Measurements from ENCODE around the gene SEL1L2. TPM values are rescaled to one million over a fixed set of nuclear protein-coding genes. Genes with fewer than 3 reads are reported as not detected.

The SEL1L2 gene
- total RNA-seq, 2 donors from 2014 or later = not detected

GRCh38 chr20:13913572-13913971, 76.8 kb downstream of the SEL1L2 start:
- H3K4me1 Mint-ChIP-seq = peaks cover 13% of the 10 kb centered on the region
- Histone ChIP-seq H3K4me1 (ENCODE audit: control insufficient read depth, insufficient read depth, low read length) (no peaks in the 10 kb centered on the region), H3K9ac (ENCODE audit: extremely low read depth, low read length, poor library complexity, severe bottlenecking) (no peak overlapping the region), H3K9me3 (ENCODE audit: control insufficient read depth, low read length) (no peaks in the 10 kb centered on the region), H3K36me3 (ENCODE audit: control insufficient read depth, insufficient read depth, low read length) (no peaks in the 10 kb centered on the region), H3K27me3 (ENCODE audit: control insufficient read depth, insufficient read depth, low read length, poor library complexity, severe bottlenecking) (no peaks in the 10 kb centered on the region), H3K27ac (ENCODE audit: low read depth, low read length) (no peak overlapping the region), H3K4me3 (ENCODE audit: low read length) (no peak overlapping the region)
- TF ChIP-seq CTCF (conservative IDR thresholded peaks at IDR 0.05) = no peak
- H3K27me3 Mint-ChIP-seq (ENCODE audit: insufficient read depth) = peaks cover 4% of the 10 kb centered on the region
- H3K27ac Mint-ChIP-seq = no peak overlapping the region
- no peak overlapping the region for H3K4me3 Mint-ChIP-seq
- no peaks in the 10 kb centered on the region for H3K9me3 Mint-ChIP-seq
- DNase-seq = no peak
- H3K36me3 Mint-ChIP-seq (ENCODE audit: low read depth) = no peaks in the 10 kb centered on the region
- 87 to 100% methylated on average over 4 of the region's 4 CpGs for WGBS, 2 experiments (ENCODE audit: insufficient coverage in 1 of 2, insufficient read length in 1 of 2)

GRCh38 chr20:13913131-13913530, 77.3 kb downstream of the SEL1L2 start:
- Histone ChIP-seq H3K27me3 (ENCODE audit: control insufficient read depth, insufficient read depth, low read length, poor library complexity, severe bottlenecking) (no peaks in the 10 kb centered on the region), H3K36me3 (ENCODE audit: control insufficient read depth, insufficient read depth, low read length) (no peaks in the 10 kb centered on the region), H3K4me1 (ENCODE audit: control insufficient read depth, insufficient read depth, low read length) (no peaks in the 10 kb centered on the region), H3K27ac (ENCODE audit: low read depth, low read length) (no peak overlapping the region), H3K9me3 (ENCODE audit: control insufficient read depth, low read length) (no peaks in the 10 kb centered on the region), H3K4me3 (ENCODE audit: low read length) (no peak overlapping the region), H3K9ac (ENCODE audit: extremely low read depth, low read length, poor library complexity, severe bottlenecking) (no peak overlapping the region)
- TF ChIP-seq CTCF (conservative IDR thresholded peaks at IDR 0.05) = no peak
- DNase-seq = no peak
- peaks cover 9% of the 10 kb centered on the region for H3K4me1 Mint-ChIP-seq
- WGBS, 2 experiments (ENCODE audit: insufficient coverage in 1 of 2, insufficient read length in 1 of 2) = no CpG with 5 or more reads among the region's 1 CpG
- no peak overlapping the region for H3K27ac Mint-ChIP-seq
- peaks cover 4% of the 10 kb centered on the region for H3K27me3 Mint-ChIP-seq (ENCODE audit: insufficient read depth)
- no peaks in the 10 kb centered on the region for H3K9me3 Mint-ChIP-seq
- no peaks in the 10 kb centered on the region for H3K36me3 Mint-ChIP-seq (ENCODE audit: low read depth)
- no peak overlapping the region for H3K4me3 Mint-ChIP-seq

- 100% methylated on average over 1 of the region's 1 CpG; no CpG with 5 or more reads in 1 of the 2 experiments for WGBS, 2 experiments (ENCODE audit: insufficient coverage in 1 of 2, insufficient read length in 1 of 2)
These were observed 79.9 kb downstream of the SEL1L2 start for GRCh38 chr20:13910492-13910891.

More at GRCh38 chr20:13910492-13910891, 79.9 kb downstream of the SEL1L2 start:
- Histone ChIP-seq H3K4me3 (ENCODE audit: low read length) (no peak overlapping the region), H3K27me3 (ENCODE audit: control insufficient read depth, insufficient read depth, low read length, poor library complexity, severe bottlenecking) (no peaks in the 10 kb centered on the region), H3K27ac (ENCODE audit: low read depth, low read length) (no peak overlapping the region), H3K9ac (ENCODE audit: extremely low read depth, low read length, poor library complexity, severe bottlenecking) (no peak overlapping the region), H3K36me3 (ENCODE audit: control insufficient read depth, insufficient read depth, low read length) (no peaks in the 10 kb centered on the region), H3K9me3 (ENCODE audit: control insufficient read depth, low read length) (no peaks in the 10 kb centered on the region), H3K4me1 (ENCODE audit: control insufficient read depth, insufficient read depth, low read length) (no peaks in the 10 kb centered on the region)
- Mint-ChIP-seq H3K36me3 (ENCODE audit: low read depth) (no peaks in the 10 kb centered on the region), H3K9me3 (no peaks in the 10 kb centered on the region), H3K4me3 (no peak overlapping the region), H3K4me1 (peaks cover 4% of the 10 kb centered on the region), H3K27ac (no peak overlapping the region), H3K27me3 (ENCODE audit: insufficient read depth) (no peaks in the 10 kb centered on the region)
- DNase-seq = no peak
- no peak for TF ChIP-seq CTCF (conservative IDR thresholded peaks at IDR 0.05)
